Uterus (tissue), 4 donors: ENCODE data around the gene LRRC28. TPM values are rescaled to one million over a fixed set of nuclear protein-coding genes. Genes with fewer than 3 reads are reported as not detected.

ENCODE experiments used
- DNase-seq, 2 donors: peaks; one replicate each; pipeline ENCODE4 v3.0.0-alpha.2; 2019 to 2020
- H3K27ac ChIP-seq, 2 donors: fragments of 200-600 bp; sonication (generic); 1 replicate in 1 of 2; 2 replicates in 1 of 2; pipeline ENCODE4 v1.5.1; 2016 to 2018
- H3K27me3 ChIP-seq, 2 donors: fragments of 200-600 bp; sonication (generic); one replicate each; pipeline ENCODE4 v1.5.1; 2018 to 2019; ENCODE audit warnings: control low read depth in 1 of 2
- H3K36me3 ChIP-seq, 2 donors: fragments of 200-600 bp; sonication (generic); one replicate each; pipeline ENCODE4 v1.5.1; 2019; ENCODE audit warnings: control low read depth in 1 of 2
- H3K4me1 ChIP-seq, 2 donors: fragments of 200-600 bp; sonication (generic); one replicate each; pipeline ENCODE4 v1.5.1; 2018 to 2019; ENCODE audit warnings: control low read depth in 1 of 2
- H3K4me3 ChIP-seq, 2 donors: fragments of 200-600 bp; sonication (generic); 1 replicate in 1 of 2; 2 replicates in 1 of 2; pipeline ENCODE4 v1.5.1; 2018 to 2019; ENCODE audit warnings: mild to moderate bottlenecking in 1 of 2
- H3K9me3 ChIP-seq, 2 donors: fragments of 200-600 bp; sonication (generic); one replicate each; pipeline ENCODE4 v1.5.1; 2019; ENCODE audit warnings: control low read depth in 1 of 2
- POLR2A ChIP-seq, 2 donors: fragments of 450-650 bp; IDR thresholded peaks; one replicate each; pipeline ENCODE4 v1.6.1; 2016; ENCODE audit warnings: antibody characterized with exemption in 2 of 2, mild to moderate bottlenecking in 1 of 2, moderate library complexity in 1 of 2
- intact Hi-C: fragments of 100-400 bp; cut with DNase I; formaldehyde crosslinking; loops from one replicate; pipeline ENCODE4 v1.15.1; 2023; ENCODE audit warnings: low total_unique reads
- total RNA-seq, 4 donors: library from RNA; depleted of rRNA in 3 of 4; stranded (reverse); fragments of >200 nt in 3 of 4; gene quantifications; one replicate each; pipeline versions ENCODE4 v1.1.0 to v1.2.4, GENCODE V29; 2014 to 2023
- TF ChIP-seq, protein P1 (sequence below), 4 experiments: fragments of 200-600 bp in 2 of 4; fragments of 450-650 bp in 2 of 4; sonication (generic) in 2 of 4; IDR thresholded peaks; one replicate each; pipeline ENCODE4 v1.5.1; 2016 to 2019; ENCODE audit warnings: antibody characterized with exemption in 4 of 4, mild to moderate bottlenecking in 2 of 4, moderate library complexity in 1 of 4
- donor health status: DM: yes; HTN: yes; CAD: no.

Gene LRRC28
- total RNA-seq, 4 donors from 2014 or later = 28.8 to 50.3 (median 35.5) TPM

DNA sequence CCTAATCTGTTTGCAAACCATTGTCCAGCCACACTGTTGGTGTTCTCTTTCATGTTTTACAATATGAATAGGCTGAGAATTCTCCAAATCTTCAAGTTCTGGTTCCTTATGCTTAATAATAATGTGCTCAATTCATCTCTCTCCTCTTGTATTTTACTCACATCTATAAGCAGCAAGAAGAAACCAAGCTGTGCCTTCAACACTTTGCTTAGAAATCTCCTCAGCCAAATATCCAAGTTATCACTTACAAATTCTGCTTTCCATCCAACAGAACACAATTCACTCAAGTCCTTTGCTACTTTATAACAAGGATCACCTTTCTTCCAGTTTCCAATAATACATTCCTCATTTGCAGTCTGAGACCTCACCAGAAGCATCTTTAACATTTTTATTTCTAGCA is 117.5 kb downstream of the LRRC28 start:
- no peaks in the 10 kb centered on the region for H3K4me1 ChIP-seq
- H3K4me3 ChIP-seq = no peak overlapping the region
- H3K27ac ChIP-seq = no peak overlapping the region
- no peaks in the 10 kb centered on the region for H3K27me3 ChIP-seq
- intact Hi-C loops = no loop called here
- TF ChIP-seq, protein P1, sequence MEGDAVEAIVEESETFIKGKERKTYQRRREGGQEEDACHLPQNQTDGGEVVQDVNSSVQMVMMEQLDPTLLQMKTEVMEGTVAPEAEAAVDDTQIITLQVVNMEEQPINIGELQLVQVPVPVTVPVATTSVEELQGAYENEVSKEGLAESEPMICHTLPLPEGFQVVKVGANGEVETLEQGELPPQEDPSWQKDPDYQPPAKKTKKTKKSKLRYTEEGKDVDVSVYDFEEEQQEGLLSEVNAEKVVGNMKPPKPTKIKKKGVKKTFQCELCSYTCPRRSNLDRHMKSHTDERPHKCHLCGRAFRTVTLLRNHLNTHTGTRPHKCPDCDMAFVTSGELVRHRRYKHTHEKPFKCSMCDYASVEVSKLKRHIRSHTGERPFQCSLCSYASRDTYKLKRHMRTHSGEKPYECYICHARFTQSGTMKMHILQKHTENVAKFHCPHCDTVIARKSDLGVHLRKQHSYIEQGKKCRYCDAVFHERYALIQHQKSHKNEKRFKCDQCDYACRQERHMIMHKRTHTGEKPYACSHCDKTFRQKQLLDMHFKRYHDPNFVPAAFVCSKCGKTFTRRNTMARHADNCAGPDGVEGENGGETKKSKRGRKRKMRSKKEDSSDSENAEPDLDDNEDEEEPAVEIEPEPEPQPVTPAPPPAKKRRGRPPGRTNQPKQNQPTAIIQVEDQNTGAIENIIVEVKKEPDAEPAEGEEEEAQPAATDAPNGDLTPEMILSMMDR (IDR thresholded peaks at IDR 0.05) = no peak
- no peak for TF ChIP-seq POLR2A (IDR thresholded peaks at IDR 0.05)
- no peaks in the 10 kb centered on the region for H3K9me3 ChIP-seq
- H3K36me3 ChIP-seq = no peaks in the 10 kb centered on the region
- no peak for DNase-seq

DNA sequence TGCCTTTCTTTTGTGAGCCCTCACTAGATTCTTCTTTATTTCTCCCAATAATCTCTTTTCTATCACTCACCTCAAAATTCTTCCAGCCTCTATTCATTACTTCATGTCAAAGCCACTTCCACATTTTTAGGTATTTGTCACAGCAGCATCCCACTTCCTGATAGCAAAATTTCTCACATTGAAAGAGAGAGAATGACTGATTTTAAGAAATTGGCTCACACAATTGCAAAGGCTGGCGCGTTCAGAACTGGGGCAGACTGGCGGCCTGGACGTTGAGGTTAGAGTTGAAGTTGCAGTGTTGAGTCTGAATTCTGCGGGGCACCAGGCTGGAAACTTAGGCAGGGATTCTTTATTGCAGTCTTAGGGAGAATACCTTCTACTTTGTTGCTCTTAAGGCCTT is 117.9 kb downstream of the LRRC28 start:
- Histone ChIP-seq H3K9me3 (no peaks in the 10 kb centered on the region), H3K4me1 (no peaks in the 10 kb centered on the region), H3K27ac (no peak overlapping the region), H3K27me3 (no peaks in the 10 kb centered on the region), H3K4me3 (no peak overlapping the region), H3K36me3 (no peaks in the 10 kb centered on the region)
- TF ChIP-seq POLR2A (IDR thresholded peaks at IDR 0.05) = no peak
- TF ChIP-seq, protein P1 (IDR thresholded peaks at IDR 0.05) = no peak
- DNase-seq = no peak
- intact Hi-C loops = no loop called here

DNA sequence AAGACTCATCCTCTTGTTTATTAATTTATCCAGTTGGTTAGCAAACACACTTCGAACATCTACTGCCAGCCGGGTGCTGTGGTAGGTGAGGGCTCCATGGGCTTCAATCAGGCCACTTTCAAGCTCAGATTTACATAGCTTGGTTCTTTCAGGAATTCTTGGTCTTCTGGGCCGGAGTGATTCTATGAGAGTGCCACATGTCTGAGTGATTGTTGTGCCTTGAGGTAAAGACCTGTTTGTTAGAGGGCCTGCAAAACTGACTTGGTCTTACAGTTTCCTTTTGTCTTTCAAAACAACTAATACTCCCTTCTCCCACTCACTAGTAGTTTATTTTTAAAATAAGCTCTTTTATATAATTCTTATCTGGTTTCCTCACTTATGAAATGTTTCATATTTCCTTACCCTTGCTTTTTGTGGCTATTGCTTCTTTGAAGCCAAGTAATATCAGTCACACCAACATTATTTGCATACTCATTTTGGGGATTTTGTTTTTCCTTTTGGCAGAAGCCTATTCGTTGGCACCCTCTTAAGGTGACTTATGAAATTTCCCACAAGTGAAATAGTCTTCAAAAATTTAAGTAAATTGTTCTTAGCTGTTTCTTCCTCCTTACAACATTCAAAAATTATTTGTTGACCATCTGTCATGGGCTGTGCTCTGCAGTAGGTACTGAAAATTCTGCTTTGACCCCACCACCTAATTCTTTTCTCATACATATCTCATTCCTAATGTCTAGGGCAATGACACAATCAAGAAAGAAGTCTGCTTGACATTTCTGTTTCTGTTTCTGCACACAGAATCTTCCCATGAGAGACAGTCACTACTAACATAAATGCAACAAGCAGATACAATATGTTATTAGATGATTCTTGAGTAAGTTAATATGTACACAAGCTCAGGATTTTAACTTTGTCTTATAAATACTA is 120.2 kb downstream of the LRRC28 start:
- H3K9me3 ChIP-seq = no peaks in the 10 kb centered on the region
- no peak for DNase-seq
- peak overlapping the region in 1 of 2 donors; percentile 12 for H3K27ac ChIP-seq
- H3K27me3 ChIP-seq = no peaks in the 10 kb centered on the region
- no peak overlapping the region for H3K4me3 ChIP-seq
- intact Hi-C loops = no loop called here
- no peak for TF ChIP-seq POLR2A (IDR thresholded peaks at IDR 0.05)
- no peaks in the 10 kb centered on the region for H3K4me1 ChIP-seq
- no peaks in the 10 kb centered on the region for H3K36me3 ChIP-seq

DNA sequence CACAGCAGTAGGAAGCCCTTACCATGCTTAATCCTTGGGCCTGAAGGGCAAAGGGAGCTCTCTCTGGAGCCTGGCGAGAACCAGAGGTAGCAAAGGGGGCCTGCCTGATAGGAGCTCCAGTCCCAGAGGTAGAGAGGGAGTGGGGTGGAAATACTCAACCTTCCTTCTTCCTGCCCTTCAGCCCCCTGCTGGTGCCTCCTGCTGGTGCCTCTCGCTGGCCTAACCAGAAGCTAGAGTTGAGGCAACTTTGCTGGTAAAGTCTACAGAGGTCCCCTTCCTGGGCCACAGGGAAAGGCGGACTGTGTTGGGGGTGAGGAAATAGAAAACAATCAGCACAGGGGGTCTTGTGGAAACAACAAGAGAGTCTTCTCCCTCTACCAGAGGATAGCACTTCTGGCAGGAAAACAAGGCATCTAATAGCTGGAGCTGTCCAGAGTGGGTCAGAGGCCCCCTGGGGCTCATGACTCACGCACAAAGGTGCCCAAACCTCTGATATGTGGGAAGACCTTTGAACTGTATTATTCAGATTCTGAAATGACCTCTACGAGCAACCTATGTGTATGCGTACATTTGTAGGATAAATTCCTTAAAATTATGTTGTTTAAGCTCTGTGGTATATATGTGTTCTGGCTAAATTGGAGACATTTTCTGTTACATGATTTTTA is 133.9 kb downstream of the LRRC28 start:
- intact Hi-C loops = no loop called here
- Histone ChIP-seq H3K36me3 (no peaks in the 10 kb centered on the region), H3K27ac (peak overlapping the region; percentile 35 to 58), H3K4me1 (peaks cover 0 to 6% of the 10 kb centered on the region in 2 donors), H3K9me3 (no peaks in the 10 kb centered on the region), H3K27me3 (no peaks in the 10 kb centered on the region), H3K4me3 (no peak overlapping the region)
- DNase-seq = no peak
- TF ChIP-seq, protein P1 (IDR thresholded peaks at IDR 0.05) = no peak
- no peak for TF ChIP-seq POLR2A (IDR thresholded peaks at IDR 0.05)

DNA sequence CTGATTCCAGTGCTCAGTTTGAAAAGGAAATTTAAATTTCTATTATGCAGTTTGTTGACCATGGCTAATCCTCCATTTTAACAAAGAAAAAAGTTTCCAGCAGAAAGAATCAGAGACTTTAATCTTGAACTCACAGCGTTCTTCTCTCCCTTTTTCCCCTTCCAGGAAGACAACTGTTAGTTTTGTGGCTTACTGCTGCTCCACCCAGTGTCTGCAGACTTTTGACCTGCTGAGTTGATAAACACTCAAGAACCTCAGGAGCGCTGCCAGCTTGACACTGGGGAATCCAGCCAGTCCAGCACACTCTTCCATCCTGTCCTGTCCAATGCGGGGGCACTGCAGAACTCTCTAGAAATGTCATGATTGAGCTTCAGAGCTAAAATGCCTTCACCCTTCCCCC is 134.6 kb downstream of the LRRC28 start:
- Histone ChIP-seq H3K27me3 (no peaks in the 10 kb centered on the region), H3K4me1 (peaks cover 0 to 6% of the 10 kb centered on the region in 2 donors), H3K27ac (peak overlapping the region; percentile 58), H3K36me3 (no peaks in the 10 kb centered on the region), H3K9me3 (no peaks in the 10 kb centered on the region), H3K4me3 (no peak overlapping the region)
- intact Hi-C loops = no loop called here
- TF ChIP-seq, protein P1 (IDR thresholded peaks at IDR 0.05) = no peak
- no peak for TF ChIP-seq POLR2A (IDR thresholded peaks at IDR 0.05)
- peak; percentile 71 to 77 for DNase-seq
